GM12891 (cell line): Measurements from ENCODE around the gene SAYSD1.
"Not testable (repeated sequence)": the region's sequence is repeated elsewhere in the genome, so short reads cannot be mapped to it uniquely, and the experiment has no call there.

Experiments
- POLR2A ChIP-seq: IDR thresholded peaks from 2 replicates; pipeline ENCODE4 v1.6.1; 2011; ENCODE audit warnings: low read depth, low read length, control low read depth
- POLR2AphosphoS5 ChIP-seq: IDR thresholded peaks from 2 replicates; pipeline ENCODE4 v1.6.1; 2011; ENCODE audit warnings: low read depth, low read length, control low read depth
- SPI1 ChIP-seq: IDR thresholded peaks from 2 replicates; pipeline ENCODE4 v1.6.1; 2011; ENCODE audit warnings: low read depth, low read length, control low read depth
- TAF1 ChIP-seq: IDR thresholded peaks from 2 replicates; pipeline ENCODE4 v1.6.1; 2011; ENCODE audit warnings: low read depth, low read length, control low read depth

GRCh38 chr6:39136207-39136606 lies 21.2 kb upstream of the SAYSD1 start:
- not testable (repeated sequence) for TF ChIP-seq TAF1, POLR2AphosphoS5, POLR2A, SPI1
